Activated T-cell treated with anti-CD3 and anti-CD28 coated beads, Interleukin-2, amount 50 U/mL, for 72 hours (primary cell): ENCODE results near the gene MGAT4B. TPM values are rescaled to one million over a fixed set of nuclear protein-coding genes. Genes with fewer than 3 reads are reported as not detected.

Experiments used
- ATAC-seq, 2 donors: fragments of 150-1000 bp; cut with Tn5 transposase; replicated peaks in 1 of 2; 2 replicates each; pipeline ENCODE4 v1.10.0; 2021; ENCODE audit warnings: moderate library complexity in 2 of 2, mild to moderate bottlenecking in 1 of 2
- DNase-seq, 2 donors: peaks; one replicate each; pipeline ENCODE4 v3.0.0; 2021 to 2022; ENCODE audit warnings: mixed read lengths in 1 of 2
- H3K27ac Mint-ChIP-seq: one replicate; pipeline ENCODE4 v1.8.0; 2022; ENCODE audit warnings: mild to moderate bottlenecking, moderate library complexity, mixed read lengths
- H3K27me3 Mint-ChIP-seq: one replicate; pipeline ENCODE4 v1.8.0; 2022; ENCODE audit warnings: low read depth, mixed read lengths
- H3K36me3 Mint-ChIP-seq, 2 donors: one replicate each; pipeline ENCODE4 v1.8.0; 2022; ENCODE audit warnings: mixed read lengths in 2 of 2, mild to moderate bottlenecking in 1 of 2; ENCODE audit not compliant: insufficient read depth in 2 of 2
- H3K4me1 Mint-ChIP-seq: one replicate; pipeline ENCODE4 v1.8.0; 2022; ENCODE audit warnings: low read depth, mixed read lengths
- H3K4me3 Mint-ChIP-seq, 2 donors: one replicate each; pipeline ENCODE4 v1.8.0; 2022; ENCODE audit warnings: mild to moderate bottlenecking in 2 of 2, mixed read lengths in 2 of 2, moderate library complexity in 2 of 2
- H3K9me3 Mint-ChIP-seq, 2 donors: one replicate each; pipeline ENCODE4 v1.8.0; 2022; ENCODE audit warnings: mixed read lengths in 2 of 2
- total RNA-seq, 2 donors: library from RNA; stranded (reverse); gene quantifications; one replicate each; pipeline ENCODE4 v1.2.3, GENCODE V29; 2022

The MGAT4B gene
- total RNA-seq, 2 donors from 2014 or later = 101 to 108 TPM

DNA sequence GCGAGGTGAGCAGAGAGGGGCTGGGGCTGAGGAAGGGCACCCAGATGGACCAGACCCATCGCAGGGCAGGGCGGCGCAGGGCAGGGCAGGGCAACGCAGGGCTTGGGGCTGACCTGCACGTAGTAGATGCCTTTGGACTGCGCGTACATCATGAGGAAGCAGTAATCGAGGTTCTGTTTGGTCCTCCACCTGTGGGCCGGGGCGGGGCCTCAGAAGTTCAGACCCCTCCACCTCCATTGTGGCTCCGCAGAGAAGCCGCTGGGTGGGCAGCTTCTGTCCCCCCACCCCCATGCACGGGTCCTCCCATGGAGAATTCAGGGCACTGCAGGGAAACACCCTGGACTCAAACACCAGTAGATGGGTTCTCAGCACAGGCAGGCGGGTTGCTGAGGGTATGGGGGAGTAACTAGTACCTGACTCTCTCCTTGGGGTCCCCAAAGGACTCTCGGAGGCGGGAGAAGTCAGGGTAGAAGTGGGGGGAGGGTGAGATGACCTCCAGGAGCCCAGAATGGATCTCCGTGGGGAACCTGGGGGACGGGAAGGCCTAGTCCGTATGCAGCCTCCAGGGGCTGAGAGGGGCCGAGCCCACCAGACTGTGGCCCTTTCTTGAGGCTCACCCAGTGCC lies 6.5 kb downstream of the MGAT4B start:
- Mint-ChIP-seq H3K9me3 (no peaks in the 10 kb centered on the region), H3K36me3 (peaks cover 0 to 9% of the 10 kb centered on the region in 2 donors), H3K4me1 (peaks cover 39% of the 10 kb centered on the region), H3K27me3 (no peaks in the 10 kb centered on the region), H3K27ac (no peak overlapping the region), H3K4me3 (no peak overlapping the region)
- ATAC-seq (no peak), DNase-seq (no peak)

DNA sequence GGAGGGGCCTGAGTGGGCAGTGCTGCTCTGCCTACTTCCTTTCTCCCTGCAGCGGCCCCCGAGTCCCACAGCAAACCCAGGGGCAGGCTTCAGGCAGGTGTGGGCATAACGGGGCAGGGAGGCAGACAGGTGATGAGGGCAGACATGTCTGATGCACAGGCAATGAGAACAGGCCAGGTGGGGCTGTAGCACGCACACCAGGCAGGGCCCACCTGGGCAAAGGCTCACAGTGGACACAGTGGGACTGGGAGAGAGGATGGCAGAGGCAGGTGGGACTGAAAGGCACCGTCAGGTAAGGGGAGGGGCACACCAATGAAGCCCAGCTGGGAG lies 7.1 kb downstream of the MGAT4B start:
- DNase-seq = no peak

DNA sequence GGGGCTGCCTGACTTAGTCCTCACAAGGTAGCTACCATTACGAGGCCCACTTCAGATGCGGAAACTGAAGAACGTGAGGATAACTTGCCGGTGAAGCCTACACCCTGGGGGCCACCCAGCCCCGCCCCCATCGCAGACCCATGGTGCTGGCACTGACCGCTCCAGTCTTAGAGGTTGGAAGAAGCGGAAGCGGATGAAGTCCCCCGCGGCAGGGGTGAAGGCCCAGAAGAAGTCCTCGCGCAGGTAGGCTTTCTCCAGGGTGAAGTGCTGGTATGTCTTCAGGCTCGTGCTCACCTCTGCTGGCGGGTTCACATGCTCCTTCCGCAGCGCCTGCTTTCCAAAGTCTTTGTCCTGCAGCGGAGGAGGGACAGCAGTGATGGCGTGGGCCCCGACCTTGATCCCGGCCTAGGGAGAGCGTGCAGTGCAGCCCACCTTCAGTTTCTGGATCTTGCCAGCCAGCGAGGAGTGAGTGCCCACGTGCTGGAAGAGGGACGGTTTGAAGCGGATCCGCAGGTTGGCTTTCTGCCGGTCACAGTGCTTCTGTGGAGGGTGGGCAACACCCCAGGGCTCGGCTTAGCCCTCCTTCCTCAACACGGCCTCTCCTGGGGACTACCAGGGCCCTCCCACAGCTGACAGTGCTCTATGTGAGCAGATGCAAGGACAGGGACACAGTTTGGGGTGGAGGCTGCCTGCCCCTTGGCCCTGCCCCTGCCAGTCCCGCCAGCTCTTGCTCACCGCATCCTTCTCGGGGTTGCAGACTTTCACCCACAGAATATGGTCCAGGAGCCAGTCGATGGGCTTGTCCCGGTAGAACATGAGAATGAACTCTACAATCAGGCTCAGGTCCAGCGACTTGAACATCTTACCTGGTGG lies 7.7 kb downstream of the MGAT4B start:
- DNase-seq = no peak
- no peaks in the 10 kb centered on the region for H3K9me3 Mint-ChIP-seq
- H3K27ac Mint-ChIP-seq = no peak overlapping the region
- no peak overlapping the region for H3K4me3 Mint-ChIP-seq
- H3K4me1 Mint-ChIP-seq = peaks cover 34% of the 10 kb centered on the region
- no peaks in the 10 kb centered on the region for H3K27me3 Mint-ChIP-seq
- no peak for ATAC-seq
- H3K36me3 Mint-ChIP-seq = peaks cover 0 to 9% of the 10 kb centered on the region in 2 donors

More for the DNA sequence above, 7.1 kb downstream of the MGAT4B start:
- H3K9me3 Mint-ChIP-seq = no peaks in the 10 kb centered on the region
- ATAC-seq = no peak
- H3K4me1 Mint-ChIP-seq = peaks cover 34% of the 10 kb centered on the region
- H3K36me3 Mint-ChIP-seq = peaks cover 0 to 9% of the 10 kb centered on the region in 2 donors
- no peak overlapping the region for H3K4me3 Mint-ChIP-seq
- no peaks in the 10 kb centered on the region for H3K27me3 Mint-ChIP-seq
- no peak overlapping the region for H3K27ac Mint-ChIP-seq

DNA sequence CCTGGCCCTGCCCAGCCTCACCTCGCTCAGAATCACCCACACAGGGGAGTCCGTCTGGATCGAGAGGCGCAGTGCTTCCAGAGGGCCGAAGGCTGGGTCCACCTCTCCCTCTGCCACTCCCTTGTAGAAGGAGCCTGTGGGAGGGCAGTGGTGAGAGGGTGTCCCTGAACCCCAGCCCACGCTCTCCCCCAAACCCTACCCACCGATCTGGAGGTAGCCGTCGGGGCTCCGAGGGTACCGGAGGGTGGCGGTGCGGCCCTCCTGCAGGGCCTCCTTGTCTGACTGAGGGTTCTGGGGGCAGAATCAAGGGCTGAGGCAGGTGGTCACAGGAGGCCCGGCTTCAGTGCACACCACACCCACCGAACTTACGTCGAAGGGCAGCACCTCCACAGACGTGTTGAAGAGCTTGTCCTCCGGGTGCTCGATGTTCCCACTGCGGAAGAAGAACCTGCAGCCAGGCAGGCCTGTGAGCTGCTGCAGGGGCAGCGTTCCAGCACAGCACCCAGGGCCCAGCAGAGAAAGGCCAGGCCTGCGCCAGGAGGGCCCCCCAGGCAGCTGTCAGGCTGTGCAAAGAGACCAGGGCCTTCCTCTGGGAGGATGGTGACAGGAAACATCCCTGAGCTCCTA lies 8.4 kb downstream of the MGAT4B start:
- Mint-ChIP-seq H3K27me3 (no peaks in the 10 kb centered on the region), H3K27ac (no peak overlapping the region), H3K36me3 (peaks cover 0 to 9% of the 10 kb centered on the region in 2 donors), H3K4me1 (peaks cover 34% of the 10 kb centered on the region), H3K9me3 (no peaks in the 10 kb centered on the region), H3K4me3 (no peak overlapping the region)
- DNase-seq = no peak
- no peak for ATAC-seq

DNA sequence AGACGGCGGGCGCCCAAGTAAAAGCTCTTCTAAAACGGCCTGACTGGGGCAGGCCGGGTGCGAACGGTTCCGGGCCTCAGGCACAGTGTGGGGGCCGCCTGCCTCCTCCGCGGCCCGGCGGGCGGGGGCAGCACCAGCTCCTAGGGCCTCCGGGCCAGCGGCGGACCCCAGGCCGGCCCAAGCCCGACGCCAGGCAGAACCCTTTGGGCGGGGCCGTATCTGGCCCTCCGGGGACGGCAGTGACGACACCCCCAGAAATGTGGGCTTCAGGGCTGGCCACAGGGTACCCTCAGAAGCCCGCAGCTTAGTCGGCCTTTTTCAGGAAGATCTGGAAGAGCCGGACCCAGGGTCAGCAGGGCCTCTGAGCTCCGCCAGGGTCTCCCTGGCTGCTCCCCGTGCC lies 8.9 kb downstream of the MGAT4B start:
- Mint-ChIP-seq H3K27me3 (no peaks in the 10 kb centered on the region), H3K4me1 (peaks cover 34% of the 10 kb centered on the region), H3K4me3 (no peak overlapping the region), H3K27ac (peak overlapping the region; percentile 42), H3K36me3 (peaks cover 0 to 9% of the 10 kb centered on the region in 2 donors), H3K9me3 (no peaks in the 10 kb centered on the region)
- ATAC-seq (no peak), DNase-seq (no peak)

DNA sequence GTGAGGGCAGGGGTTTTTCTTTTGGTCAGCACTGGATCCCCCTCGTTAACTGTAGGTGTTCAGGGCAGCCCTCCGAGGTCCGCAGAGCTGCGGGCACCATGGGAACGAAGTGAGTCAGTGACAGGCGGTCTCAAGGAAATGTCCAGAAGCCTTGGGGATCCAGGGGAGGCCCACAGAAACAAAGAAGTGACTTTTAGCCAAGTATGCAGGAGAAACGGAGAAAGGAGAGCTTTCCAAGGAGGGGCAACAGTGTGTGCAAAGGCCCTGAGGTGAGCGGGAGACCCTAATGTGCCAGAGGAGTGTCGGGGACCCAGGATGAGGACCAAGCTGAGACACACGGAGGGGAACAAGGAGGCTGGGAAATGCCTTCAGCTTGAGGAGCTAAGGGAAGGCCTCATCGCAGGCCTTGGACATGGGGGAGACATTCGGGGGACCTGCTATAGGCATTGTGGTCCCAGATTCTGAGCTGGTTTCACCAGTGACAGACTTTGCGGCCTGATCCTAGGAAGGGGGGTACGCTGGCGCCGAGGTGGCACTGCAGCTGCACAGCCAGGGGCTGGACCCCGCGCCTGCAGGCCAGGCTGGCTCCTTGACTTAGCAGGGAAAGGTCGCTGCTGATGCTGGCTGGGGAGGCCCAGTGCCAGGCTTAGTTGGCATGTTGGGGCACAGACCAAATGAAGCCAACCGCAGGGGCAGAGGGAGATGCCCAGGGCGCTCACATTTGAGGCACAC lies 9.6 kb downstream of the MGAT4B start:
- Mint-ChIP-seq H3K4me3 (peak overlapping the region; percentile 57 to 66), H3K4me1 (peaks cover 31% of the 10 kb centered on the region), H3K36me3 (peaks cover 0 to 9% of the 10 kb centered on the region in 2 donors), H3K27ac (peak overlapping the region; percentile 42), H3K9me3 (no peaks in the 10 kb centered on the region), H3K27me3 (no peaks in the 10 kb centered on the region)
- ATAC-seq (no peak), DNase-seq (no peak)

DNA sequence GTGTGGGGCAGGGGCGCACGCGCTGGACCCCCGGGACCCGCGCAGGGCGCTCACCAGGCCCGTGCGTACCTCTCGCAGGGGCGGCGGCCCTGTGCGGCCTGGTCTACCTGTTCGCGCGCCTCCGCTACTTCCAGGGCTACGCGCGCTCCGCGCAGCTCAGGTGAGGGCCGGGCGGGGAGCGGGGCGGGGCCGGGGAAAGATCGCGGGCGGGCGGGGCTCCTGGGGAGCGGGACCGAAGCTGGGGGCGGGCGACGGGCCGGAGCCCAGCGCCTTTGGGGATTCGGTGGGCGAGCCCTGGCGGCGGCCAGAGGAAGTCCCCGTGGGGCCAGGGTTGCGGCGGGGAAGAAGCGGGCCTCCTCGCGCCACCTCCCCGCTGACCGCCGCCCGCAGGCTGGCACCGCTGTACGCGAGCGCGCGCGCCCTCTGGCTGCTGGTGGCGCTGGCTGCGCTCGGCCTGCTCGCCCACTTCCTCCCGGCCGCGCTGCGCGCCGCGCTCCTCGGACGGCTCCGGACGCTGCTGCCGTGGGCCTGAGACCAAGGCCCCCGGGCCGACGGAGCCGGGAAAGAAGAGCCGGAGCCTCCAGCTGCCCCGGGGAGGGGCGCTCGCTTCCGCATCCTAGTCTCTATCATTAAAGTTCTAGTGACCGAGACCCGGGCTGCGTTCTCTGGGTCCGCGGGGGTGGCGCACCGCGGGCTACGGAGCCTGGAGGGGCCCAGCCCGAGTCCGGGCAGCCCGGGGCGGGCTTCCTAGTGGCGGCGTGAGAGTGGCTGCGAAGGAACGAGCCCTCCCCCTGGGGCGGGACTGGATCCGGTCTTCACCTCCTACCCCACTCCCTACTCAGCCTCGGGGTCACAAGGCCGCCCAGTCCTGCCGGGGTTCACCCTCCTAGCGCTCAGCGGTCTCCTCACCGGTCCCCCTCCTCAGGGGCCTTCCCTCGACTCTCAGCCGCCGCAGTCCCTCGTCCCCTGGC lies 10.5 kb downstream of the MGAT4B start:
- Mint-ChIP-seq H3K4me1 (peaks cover 25% of the 10 kb centered on the region), H3K9me3 (no peaks in the 10 kb centered on the region), H3K27ac (no peak overlapping the region), H3K4me3 (peak overlapping the region; percentile 57 to 66), H3K27me3 (no peaks in the 10 kb centered on the region), H3K36me3 (peaks cover 0 to 7% of the 10 kb centered on the region in 2 donors)
- ATAC-seq (peak; percentile 78 to 83), DNase-seq (peak; percentile 83 to 88)

DNA sequence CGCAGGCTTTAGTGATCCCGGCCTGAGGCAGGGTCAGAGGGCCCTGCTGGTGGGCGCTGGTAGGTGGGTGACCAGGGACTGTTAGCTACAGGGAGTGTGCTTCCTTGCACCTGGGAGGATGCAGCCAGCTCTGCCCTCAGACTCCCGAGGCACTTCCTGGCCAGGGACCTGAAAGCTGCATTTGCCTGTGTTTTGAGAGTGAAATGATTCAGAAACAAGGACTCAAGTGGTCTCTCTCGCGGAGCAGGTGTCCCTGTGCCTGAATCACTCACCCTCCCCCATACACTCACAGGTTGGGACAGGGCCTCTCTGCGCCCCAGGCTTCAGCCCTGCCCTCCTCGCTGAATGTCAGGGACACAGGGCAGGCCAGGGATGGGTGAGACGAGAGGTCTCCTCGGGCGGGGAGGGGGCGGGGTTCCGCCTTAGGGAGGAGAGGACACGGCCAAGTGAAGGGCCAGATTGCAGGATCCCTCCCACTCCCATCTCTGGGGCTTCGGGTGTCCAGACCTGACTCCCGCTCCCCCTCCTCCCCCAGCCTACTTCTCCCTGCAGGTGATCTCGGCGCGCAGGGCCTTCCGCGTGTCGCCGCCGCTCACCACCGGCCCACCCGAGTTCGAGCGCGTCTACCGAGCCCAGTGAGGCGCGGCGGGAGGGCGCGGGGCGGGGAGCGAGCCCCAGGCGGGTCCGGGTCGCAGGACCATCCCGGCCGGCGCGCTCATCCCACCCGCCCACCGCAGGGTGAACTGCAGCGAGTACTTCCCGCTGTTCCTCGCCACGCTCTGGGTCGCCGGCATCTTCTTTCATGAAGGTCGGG lies 11.4 kb downstream of the MGAT4B start:
- H3K4me1 Mint-ChIP-seq = peaks cover 25% of the 10 kb centered on the region
- no peaks in the 10 kb centered on the region for H3K27me3 Mint-ChIP-seq
- H3K27ac Mint-ChIP-seq = no peak overlapping the region
- peak overlapping the region; percentile 63 to 65 for H3K4me3 Mint-ChIP-seq
- DNase-seq (no peak), ATAC-seq (peak; percentile 2)
- no peaks in the 10 kb centered on the region for H3K9me3 Mint-ChIP-seq
- H3K36me3 Mint-ChIP-seq = peaks cover 0 to 7% of the 10 kb centered on the region in 2 donors

DNA sequence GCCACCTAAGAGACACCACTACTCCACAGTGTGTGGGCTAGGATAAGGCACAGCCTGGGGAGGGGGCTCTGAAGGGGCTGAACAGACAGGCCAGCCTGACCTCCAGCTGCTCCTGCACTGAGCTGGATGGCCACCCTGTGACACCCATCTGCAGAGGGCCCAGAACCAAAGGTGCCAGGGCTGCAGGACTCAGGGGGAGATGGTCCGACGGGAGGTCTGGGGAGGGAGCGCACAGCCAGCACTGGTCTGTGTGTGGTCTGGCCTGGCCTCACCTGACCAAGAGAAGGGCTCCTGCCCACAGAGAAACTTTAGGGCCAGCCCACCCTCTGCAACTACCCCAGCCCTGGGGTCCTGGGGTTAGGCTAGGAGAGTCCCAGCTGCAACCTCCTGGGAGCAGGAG lies 12.1 kb downstream of the MGAT4B start:
- Mint-ChIP-seq H3K27ac (no peak overlapping the region), H3K4me1 (peaks cover 25% of the 10 kb centered on the region), H3K27me3 (no peaks in the 10 kb centered on the region), H3K36me3 (peaks cover 0 to 7% of the 10 kb centered on the region in 2 donors), H3K9me3 (no peaks in the 10 kb centered on the region), H3K4me3 (peak overlapping the region; percentile 63 to 65)
- ATAC-seq = no peak
- DNase-seq = no peak

DNA sequence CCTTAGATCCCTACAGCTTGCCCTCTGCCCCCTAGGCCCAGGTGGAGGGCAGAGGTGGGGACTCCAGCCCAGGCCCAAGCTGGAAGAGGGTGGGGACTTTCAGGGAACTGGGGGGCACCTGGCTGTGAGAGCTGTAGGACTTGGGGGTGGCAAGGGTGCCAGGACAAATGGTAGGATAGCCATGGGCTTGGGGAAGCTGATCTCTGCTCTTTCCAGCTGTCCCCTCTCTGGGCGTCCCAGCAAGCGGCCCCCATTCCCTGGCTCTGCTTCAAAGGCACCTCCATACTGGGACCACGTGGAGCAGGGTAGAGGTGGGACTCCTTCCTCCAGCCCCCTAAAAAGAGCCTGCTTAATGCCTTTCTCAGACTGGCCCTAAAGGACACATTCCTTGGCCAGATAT lies 12.5 kb downstream of the MGAT4B start:
- H3K4me1 Mint-ChIP-seq = peaks cover 25% of the 10 kb centered on the region
- peak overlapping the region in 1 of 2 donors; percentile 63 for H3K4me3 Mint-ChIP-seq
- no peak for ATAC-seq
- DNase-seq = no peak
- peaks cover 0 to 1% of the 10 kb centered on the region in 2 donors for H3K9me3 Mint-ChIP-seq
- no peaks in the 10 kb centered on the region for H3K27me3 Mint-ChIP-seq
- no peak overlapping the region for H3K27ac Mint-ChIP-seq
- H3K36me3 Mint-ChIP-seq = peaks cover 0 to 7% of the 10 kb centered on the region in 2 donors

DNA sequence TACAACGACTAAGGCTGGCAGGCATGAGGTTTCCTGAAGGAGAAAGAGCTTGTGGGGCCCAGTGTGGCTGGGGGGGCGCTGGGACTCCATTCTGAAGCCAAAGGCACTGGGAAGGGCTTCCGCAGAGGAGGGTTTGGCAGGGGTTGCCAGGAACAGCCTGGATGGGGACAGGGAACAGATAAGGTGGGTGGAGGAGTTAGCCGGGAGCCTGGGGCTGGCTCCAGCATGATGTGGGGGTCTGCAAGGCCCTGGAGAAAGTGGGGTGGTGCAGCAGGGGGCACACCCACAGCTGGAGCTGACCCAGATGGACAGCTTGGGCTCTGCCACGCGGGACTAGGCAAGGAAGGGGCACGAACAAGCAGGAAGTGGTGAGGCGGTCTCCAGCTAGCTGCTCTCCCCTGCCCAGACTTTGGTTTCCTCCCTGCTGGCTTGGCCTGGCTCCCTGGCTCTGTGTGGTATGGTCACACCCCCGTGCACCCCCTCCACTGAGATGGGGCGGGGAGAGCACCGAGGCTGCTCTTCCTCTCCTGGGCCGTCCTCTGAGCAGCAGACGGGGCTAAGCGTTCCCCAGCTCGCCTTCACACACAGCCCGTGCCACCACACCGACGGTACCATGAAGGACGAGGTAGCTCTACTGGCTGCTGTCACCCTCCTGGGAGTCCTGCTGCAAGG lies 13.1 kb downstream of the MGAT4B start, which contains the start of gene LTC4S:
LTC4S (plus strand) TSS at position 519 of the 672 bp plus-strand sequence; CDS start at position 614, 95 bp downstream.
- peak within 1 kb of the TSS; percentile 63 to 65 for H3K4me3 Mint-ChIP-seq
- DNase-seq = peak in 1 of 2 donors; percentile 49
- H3K36me3 Mint-ChIP-seq = peaks cover 0 to 7% of the 10 kb centered on the region in 2 donors
- ATAC-seq = peak; percentile 13 to 14
- peaks cover 25% of the 10 kb centered on the region for H3K4me1 Mint-ChIP-seq
- peaks cover 0 to 1% of the 10 kb centered on the region in 2 donors for H3K9me3 Mint-ChIP-seq
- H3K27ac Mint-ChIP-seq = no peak within 1 kb of the TSS
- no peaks in the 10 kb centered on the region for H3K27me3 Mint-ChIP-seq
